H1 (cell line): ENCODE measurements around the gene HBS1L. TPM values are rescaled to one million over a fixed set of nuclear protein-coding genes. Genes with fewer than 3 reads are reported as not detected.
A peak's percentile ranks its signal among the peaks of the same experiment; 100 is the strongest.

Source experiments
- CTCF ChIA-PET: fragments of 300-600 bp; sonication (Branson Sonifier 250); formaldehyde crosslinking; loops from one replicate; lab custom pipeline; 2021; ENCODE audit not compliant: partially characterized antibody; lab: Charles Lee
- POLR2A ChIA-PET: fragments of 300-600 bp; sonication (Branson Sonifier 250); formaldehyde crosslinking; loops from one replicate; lab custom pipeline; 2021; ENCODE audit warnings: inconsistent platforms; ENCODE audit not compliant: partially characterized antibody; lab: Charles Lee
- DNase-seq, 2 experiments: peaks; one replicate each; pipeline versions ENCODE4 v3.0.0 to v3.0.0-alpha.2; 2010 to 2022; ENCODE audit warnings: low spot score in 2 of 2, low read depth in 1 of 2, mixed read lengths in 1 of 2
- FAIRE-seq: peaks from 2 replicates; lab custom pipeline; 2011; peaks lifted over from hg19 to GRCh38; lab: Jason Lieb, UNC
- H2AFZ ChIP-seq: 2 replicates; pipeline ENCODE4 v1.8.1; 2012; ENCODE audit warnings: low read length, inconsistent platforms
- H2AK5ac ChIP-seq: 2 replicates; pipeline ENCODE4 v1.6.1; 2013; ENCODE audit warnings: low read depth, low read length
- H2BK120ac ChIP-seq: replicated peaks from 2 replicates; pipeline ENCODE3; 2013; ENCODE audit warnings: low read depth, low read length, inconsistent platforms
- H2BK12ac ChIP-seq: 2 replicates; pipeline ENCODE4 v1.6.1; 2013; ENCODE audit warnings: low read depth, low read length
- H2BK15ac ChIP-seq: 2 replicates; pipeline ENCODE4 v1.6.1; 2013; ENCODE audit warnings: low read length
- H2BK20ac ChIP-seq: 2 replicates; pipeline ENCODE4 v1.6.1; 2013; ENCODE audit warnings: low read length
- H2BK5ac ChIP-seq: 2 replicates; pipeline ENCODE4 v1.6.1; 2013; ENCODE audit warnings: low read depth, low read length
- H3K14ac ChIP-seq: 2 replicates; pipeline ENCODE4 v1.6.1; 2013; ENCODE audit warnings: inconsistent platforms; ENCODE audit not compliant: insufficient read length
- H3K18ac ChIP-seq: 2 replicates; pipeline ENCODE4 v1.6.1; 2013; ENCODE audit warnings: low read length; ENCODE audit errors: extremely low read depth
- H3K23ac ChIP-seq: 2 replicates; pipeline ENCODE4 v1.6.1; 2013; ENCODE audit warnings: inconsistent platforms; ENCODE audit not compliant: insufficient read length
- H3K23me2 ChIP-seq: 2 replicates; pipeline ENCODE4 v1.6.1; 2013; ENCODE audit warnings: low read depth, low read length
- H3K27ac ChIP-seq: 2 replicates; pipeline ENCODE4 v1.6.1; 2011; ENCODE audit warnings: low read depth, low read length, inconsistent platforms
- H3K27me3 ChIP-seq, 4 experiments: replicated peaks in 1 of 4; 1 replicate in 1 of 4; 2 replicates in 3 of 4; pipeline versions ENCODE4 v1.6.1 to v1.8.1; 2011 to 2013; ENCODE audit warnings: low read length in 3 of 4, mild to moderate bottlenecking in 3 of 4, inconsistent platforms in 2 of 4, mixed read lengths in 2 of 4, moderate library complexity in 1 of 4; ENCODE audit not compliant: control insufficient read depth in 3 of 4, insufficient read depth in 3 of 4; ENCODE audit errors: extremely low read depth in 1 of 4
- H3K36me3 ChIP-seq, 4 experiments: 2 replicates each; pipeline versions ENCODE4 v1.6.1 to v1.8.1; 2011 to 2013; ENCODE audit warnings: mild to moderate bottlenecking in 4 of 4, low read length in 3 of 4, moderate library complexity in 2 of 4, control low read depth in 1 of 4, inconsistent platforms in 1 of 4; ENCODE audit not compliant: insufficient read depth in 4 of 4, control insufficient read depth in 2 of 4
- H3K4ac ChIP-seq: replicated peaks from 2 replicates; pipeline ENCODE3; 2013; ENCODE audit warnings: low read length, low read depth, mixed read lengths, inconsistent platforms; ENCODE audit not compliant: insufficient read length
- H3K4me1 ChIP-seq, 4 experiments: replicated peaks in 1 of 4; 1 replicate in 1 of 4; 2 replicates in 3 of 4; pipeline versions ENCODE4 v1.6.1 to v1.8.1; 2011 to 2013; ENCODE audit warnings: low read length in 3 of 4, inconsistent platforms in 2 of 4, mixed read lengths in 1 of 4; ENCODE audit not compliant: insufficient read depth in 4 of 4, control insufficient read depth in 3 of 4
- H3K4me2 ChIP-seq, 2 experiments: 2 replicates each; pipeline versions ENCODE4 v1.6.1 to v1.8.1; 2011 to 2013; ENCODE audit warnings: low read depth in 2 of 2, low read length in 2 of 2, control low read depth in 1 of 2, inconsistent platforms in 1 of 2, mild to moderate bottlenecking in 1 of 2; ENCODE audit not compliant: insufficient read depth in 1 of 2
- H3K4me3 ChIP-seq, 4 experiments: fragments of 200-600, 300-600 bp in 1 of 4; sonication (generic), shearing (Covaris generic), sonication (Bioruptor Twin) in 1 of 4; 2 replicates each; pipeline versions ENCODE4 v1.5.1 to v1.8.1; 2011 to 2016; ENCODE audit warnings: low read length in 4 of 4, low read depth in 3 of 4, control low read depth in 2 of 4, inconsistent platforms in 2 of 4, mild to moderate bottlenecking in 2 of 4, mixed read lengths in 1 of 4, moderate library complexity in 1 of 4; ENCODE audit not compliant: insufficient read depth in 2 of 4; ENCODE audit errors: extremely low read depth in 1 of 4
- H3K56ac ChIP-seq: replicated peaks from 2 replicates; pipeline ENCODE3; 2013; ENCODE audit warnings: low read depth, mild to moderate bottlenecking, mixed read lengths, low read length, inconsistent platforms; ENCODE audit not compliant: insufficient read length
- H3K79me1 ChIP-seq: 2 replicates; pipeline ENCODE4 v1.6.1; 2013; ENCODE audit warnings: low read depth, low read length, control low read depth
- H3K79me2 ChIP-seq, 2 experiments: 2 replicates each; pipeline versions ENCODE4 v1.6.1 to v1.8.1; 2012 to 2013; ENCODE audit warnings: low read length in 2 of 2, mild to moderate bottlenecking in 2 of 2, inconsistent platforms in 1 of 2; ENCODE audit not compliant: insufficient read depth in 2 of 2, control insufficient read depth in 1 of 2
- H3K9ac ChIP-seq, 4 experiments: replicated peaks in 1 of 4; 1 replicate in 1 of 4; 2 replicates in 3 of 4; pipeline versions ENCODE4 v1.6.1 to v1.8.1; 2011 to 2013; ENCODE audit warnings: low read depth in 3 of 4, low read length in 3 of 4, control low read depth in 2 of 4, mild to moderate bottlenecking in 2 of 4, moderate library complexity in 2 of 4, inconsistent platforms in 1 of 4; ENCODE audit errors: extremely low read depth in 1 of 4
- H3K9me3 ChIP-seq, 2 experiments: 2 replicates each; pipeline versions ENCODE4 v1.6.1 to v1.8.1; 2012 to 2013; ENCODE audit warnings: mild to moderate bottlenecking in 2 of 2, moderate library complexity in 2 of 2, control low read depth in 1 of 2, inconsistent platforms in 1 of 2, low read depth in 1 of 2, low read length in 1 of 2, mixed read lengths in 1 of 2; ENCODE audit not compliant: insufficient read depth in 2 of 2
- H4K20me1 ChIP-seq, 2 experiments: replicated peaks in 1 of 2; 2 replicates each; pipeline versions ENCODE3 to v1.8.1; 2011 to 2013; ENCODE audit warnings: inconsistent platforms in 2 of 2, low read length in 2 of 2, mild to moderate bottlenecking in 1 of 2; ENCODE audit not compliant: insufficient read depth in 2 of 2, control insufficient read depth in 1 of 2
- H4K5ac ChIP-seq: 2 replicates; pipeline ENCODE4 v1.6.1; 2013; ENCODE audit warnings: low read length, low read depth, mixed read lengths, inconsistent platforms; ENCODE audit not compliant: insufficient read length
- H4K8ac ChIP-seq: 2 replicates; pipeline ENCODE4 v1.8.0; 2013; ENCODE audit warnings: mild to moderate bottlenecking, moderate library complexity, low read length, inconsistent platforms; ENCODE audit not compliant: insufficient read depth; ENCODE audit errors: extremely low read depth
- H4K91ac ChIP-seq: replicated peaks from 2 replicates; pipeline ENCODE3; 2013; ENCODE audit warnings: low read length, mixed read lengths, inconsistent platforms; ENCODE audit not compliant: insufficient read length
- GABPA ChIP-seq: IDR thresholded peaks from 2 replicates; pipeline ENCODE4 v1.6.1; 2011; ENCODE audit warnings: mild to moderate bottlenecking, low read length, moderate library complexity, borderline replicate concordance; ENCODE audit not compliant: insufficient read depth
- KDM5A ChIP-seq: fragments of 200-600 bp; IDR thresholded peaks from 2 replicates; pipeline ENCODE4 v1.7.1; 2012; ENCODE audit warnings: mild to moderate bottlenecking, low read length, inconsistent platforms, mixed read lengths
- PHF8 ChIP-seq: fragments of 200-600 bp; sonication (generic); conservative IDR thresholded peaks from 2 replicates; pipeline ENCODE4 v1.7.1; 2012; ENCODE audit warnings: low read depth, mild to moderate bottlenecking, inconsistent platforms, low read length, moderate library complexity
- SAP30 ChIP-seq: fragments of 300-600 bp; sonication (generic); IDR thresholded peaks from 2 replicates; pipeline ENCODE4 v1.7.1; 2012; ENCODE audit warnings: low read length, moderate library complexity, mild to moderate bottlenecking, inconsistent platforms; ENCODE audit not compliant: insufficient read depth, insufficient replicate concordance
- TBP ChIP-seq: IDR thresholded peaks from 2 replicates; pipeline ENCODE4 v1.6.1; 2011; ENCODE audit warnings: low read depth, low read length, improper control_type of control experiment
- TEAD4 ChIP-seq: IDR thresholded peaks from 2 replicates; pipeline ENCODE4 v1.6.1; 2012; ENCODE audit warnings: low read depth, low read length, inconsistent platforms, mixed read lengths
- WGBS, 2 experiments: shearing (Covaris generic) in 1 of 2; methylation state at CpG; one replicate each; pipeline versions ENCODE4 v1.1.6 to v1.1.7; 2013 to 2015; ENCODE audit warnings: low lambda C conversion rate in 2 of 2, mixed read lengths in 2 of 2, inconsistent platforms in 1 of 2, low coverage in 1 of 2, missing lambda C conversion rate in 1 of 2; ENCODE audit not compliant: insufficient replicate concordance in 2 of 2, insufficient coverage in 1 of 2, insufficient read length in 1 of 2; ENCODE audit errors: extremely low coverage in 1 of 2, missing lambda C conversion rate in 1 of 2; 5-methylcytosine and 5-hydroxymethylcytosine counted together
- polyA plus RNA-seq, 7 experiments: library from polyadenylated mRNA; depleted of rRNA in 3 of 7; stranded (reverse) in 5 of 7; unstranded in 2 of 7; fragments of >200 nt in 5 of 7; fragments of 200-250 nt in 2 of 7; gene quantifications; 1 replicate in 5 of 7; 2 replicates in 1 of 7; 4 replicates in 1 of 7; pipeline versions ENCODE4 v1.2.1 to v1.2.3, GENCODE V29; 2011 to 2013; ENCODE audit warnings: missing spikeins in 2 of 7, mixed read lengths in 2 of 7
- total RNA-seq: library from RNA; stranded (reverse); fragmentation: NEBNext Ultra II Directional; extraction: Animal tissue kit (Norgen Biotek cat#: 25700); gene quantifications from 2 replicates; pipeline ENCODE4 v1.2.1, GENCODE V29; 2021
- TF ChIP-seq, protein P1 (sequence below): IDR thresholded peaks from 2 replicates; pipeline ENCODE4 v1.6.1; 2011; ENCODE audit warnings: low read length, improper control_type of control experiment

HBS1L gene
- total and polyA plus RNA-seq, 2 of the 8 experiments (the other 6 are each of a cell fraction or from before 2014, with no cell fraction given): 28.1 to 97.1 TPM

DNA sequence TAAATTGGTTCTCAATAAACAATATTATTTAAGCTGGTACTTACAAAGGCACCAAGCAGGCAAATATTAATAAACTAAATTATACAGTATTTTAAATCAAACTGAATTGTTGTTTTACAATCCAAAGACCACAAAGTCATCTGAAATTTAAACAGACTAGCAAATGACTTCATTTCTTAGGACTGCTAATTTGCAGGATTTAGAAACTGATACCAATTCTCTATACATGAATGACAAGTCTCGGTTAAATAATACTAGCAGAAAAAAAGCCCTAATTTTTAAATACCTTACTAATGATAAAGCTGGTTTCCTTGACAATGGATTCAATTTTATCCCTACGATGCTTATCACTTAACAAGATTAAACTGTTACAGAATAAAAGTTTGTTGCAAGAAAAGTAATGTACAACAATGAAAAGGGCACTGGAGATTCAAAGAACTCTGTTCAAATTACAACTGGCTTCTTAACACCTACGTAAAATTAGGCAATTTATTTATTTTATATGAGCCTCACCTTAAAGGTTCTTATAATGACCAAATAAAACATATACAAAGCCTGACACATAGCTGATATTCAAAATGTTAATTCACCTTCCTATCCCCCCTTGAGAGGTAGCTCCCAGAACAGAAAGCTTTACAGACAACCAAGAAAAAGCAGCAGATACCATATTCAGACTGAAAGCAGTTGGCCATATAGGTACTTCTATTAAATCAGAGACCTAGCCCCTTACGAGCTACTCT is 33.1 kb downstream of the HBS1L start:
- Histone ChIP-seq H2BK15ac (no peak overlapping the region), H3K18ac (no peak overlapping the region), H2BK120ac (no peak overlapping the region), H2BK20ac (no peak overlapping the region), H2BK12ac (no peak overlapping the region), H3K9me3 (no peaks in the 10 kb centered on the region), H3K4me1 (peaks cover 0 to 5% (median under 1%) of the 10 kb centered on the region in 4 experiments; a peak in 2 of 7 replicates), H3K27me3 (no peaks in the 10 kb centered on the region), H3K14ac (no peak overlapping the region), H4K5ac (no peak overlapping the region), H3K4ac (no peak overlapping the region), H3K27ac (no peak overlapping the region), H3K79me2 (peaks cover 0 to 10% of the 10 kb centered on the region in 2 experiments; a peak in 2 of 4 replicates), H3K4me3 (no peak overlapping the region), H4K8ac (no peak overlapping the region), H3K56ac (no peak overlapping the region), H3K4me2 (no peak overlapping the region), H3K9ac (no peak overlapping the region), H2AK5ac (no peak overlapping the region), H3K23me2 (no peaks in the 10 kb centered on the region), H4K20me1 (no peaks in the 10 kb centered on the region), H3K36me3 (no peaks in the 10 kb centered on the region), H2BK5ac (no peak overlapping the region), H2AFZ (no peak overlapping the region), H4K91ac (no peak overlapping the region), H3K23ac (no peak overlapping the region), H3K79me1 (no peaks in the 10 kb centered on the region)
- ChIA-PET POLR2A (no interaction called here), CTCF (interaction anchor here (1.4 to 1.5 kb wide), 2 partner anchors 18 to 31 kb away, joined by 5 read pairs; no protein-coding TSS in a partner anchor)
- TF ChIP-seq TBP (no peak), GABPA (no peak), TEAD4 (no peak), SAP30 (no peak), KDM5A (no peak), PHF8 (no peak)
- TF ChIP-seq, protein P1, sequence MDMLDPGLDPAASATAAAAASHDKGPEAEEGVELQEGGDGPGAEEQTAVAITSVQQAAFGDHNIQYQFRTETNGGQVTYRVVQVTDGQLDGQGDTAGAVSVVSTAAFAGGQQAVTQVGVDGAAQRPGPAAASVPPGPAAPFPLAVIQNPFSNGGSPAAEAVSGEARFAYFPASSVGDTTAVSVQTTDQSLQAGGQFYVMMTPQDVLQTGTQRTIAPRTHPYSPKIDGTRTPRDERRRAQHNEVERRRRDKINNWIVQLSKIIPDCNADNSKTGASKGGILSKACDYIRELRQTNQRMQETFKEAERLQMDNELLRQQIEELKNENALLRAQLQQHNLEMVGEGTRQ: no peak
- FAIRE-seq (peak; percentile 13), DNase-seq (no peak)
- WGBS, 2 experiments: 82% methylated on average over 4 of the region's 4 CpGs; no CpG with 5 or more reads in 1 of the 2 experiments
